Spleen (tissue), 11 donors: ENCODE data around the gene CAMK2G. TPM values are rescaled to one million over a fixed set of nuclear protein-coding genes. Genes with fewer than 3 reads are reported as not detected.

Experiments
- DNase-seq: peaks from one replicate; pipeline ENCODE4 v3.0.0-alpha.2; 2020
- H3K27ac ChIP-seq, 8 donors: fragments of 200-600 bp; sonication (generic) in 7 of 8; 1 replicate in 4 of 8; 2 replicates in 4 of 8; pipeline versions ENCODE4 v1.5.0 to v1.8.0; 2016 to 2021; ENCODE audit warnings: inconsistent platforms in 4 of 8, mild to moderate bottlenecking in 4 of 8, moderate library complexity in 1 of 8
- H3K27me3 ChIP-seq, 7 donors: fragments of 200-600 bp; sonication (generic) in 6 of 7; replicated peaks in 1 of 7; 1 replicate in 4 of 7; 2 replicates in 3 of 7; pipeline versions ENCODE4 v1.5.0 to v1.8.0; 2016 to 2021; ENCODE audit warnings: inconsistent platforms in 3 of 7, mild to moderate bottlenecking in 1 of 7
- H3K36me3 ChIP-seq, 6 donors: fragments of 200-600 bp; sonication (generic) in 5 of 6; 1 replicate in 4 of 6; 2 replicates in 2 of 6; pipeline versions ENCODE4 v1.5.0 to v1.8.0; 2016 to 2021; ENCODE audit warnings: inconsistent platforms in 2 of 6
- H3K4me1 ChIP-seq, 6 donors: fragments of 200-600 bp; sonication (generic) in 5 of 6; 1 replicate in 3 of 6; 2 replicates in 3 of 6; pipeline versions ENCODE4 v1.5.0 to v1.8.0; 2016 to 2021; ENCODE audit warnings: inconsistent platforms in 3 of 6
- H3K4me3 ChIP-seq, 8 donors: fragments of 200-600 bp; sonication (generic) in 7 of 8; 1 replicate in 4 of 8; 2 replicates in 4 of 8; pipeline versions ENCODE4 v1.5.0 to v1.8.0; 2016 to 2021; ENCODE audit warnings: inconsistent platforms in 4 of 8, mild to moderate bottlenecking in 4 of 8, moderate library complexity in 2 of 8
- H3K9me3 ChIP-seq, 8 donors: fragments of 200-600 bp; sonication (generic) in 7 of 8; 1 replicate in 4 of 8; 2 replicates in 4 of 8; pipeline versions ENCODE4 v1.5.0 to v1.8.0; 2016 to 2021; ENCODE audit warnings: inconsistent platforms in 4 of 8
- CTCF ChIP-seq, 11 experiments: fragments of 200-600 bp in 7 of 11; fragments of 450-650 bp in 4 of 11; sonication (generic) in 4 of 11; IDR thresholded peaks in 8 of 11; conservative IDR thresholded peaks in 3 of 11; 1 replicate in 7 of 11; 2 replicates in 4 of 11; pipeline versions ENCODE4 v1.4.0 to v1.8.0; 2016 to 2021; ENCODE audit warnings: antibody characterized with exemption in 11 of 11, inconsistent platforms in 4 of 11, mild to moderate bottlenecking in 1 of 11
- POLR2A ChIP-seq, 3 donors: fragments of 450-650 bp; IDR thresholded peaks; one replicate each; pipeline ENCODE4 v1.5.1; 2017; ENCODE audit warnings: antibody characterized with exemption in 3 of 3, mild to moderate bottlenecking in 1 of 3
- POLR2AphosphoS5 ChIP-seq, 3 donors: sonication (generic); formaldehyde crosslinking; IDR thresholded peaks; one replicate each; pipeline ENCODE4 v1.5.1; 2017; ENCODE audit warnings: antibody characterized with exemption in 3 of 3
- WGBS, 5 donors: extraction: QIAGEN DNeasy Blood & Tissue Kit in 3 of 5; methylation state at CpG; one replicate each; pipeline versions ENCODE4 v1.1.5 to v1.1.7; 2013 to 2018; 5-methylcytosine and 5-hydroxymethylcytosine counted together
- intact Hi-C: fragments of 100-400 bp; cut with DNase I; formaldehyde crosslinking; loops from one replicate; pipeline ENCODE4 v1.15.0; 2023; ENCODE audit warnings: low total_unique reads
- polyA plus RNA-seq, 3 donors: library from polyadenylated mRNA; stranded (reverse); fragments of 200-250 nt; gene quantifications; one replicate each; pipeline ENCODE4 v1.2.1, GENCODE V29; 2013
- total RNA-seq, 7 donors: library from RNA; depleted of rRNA in 3 of 7; stranded (reverse); fragments of >200 nt in 3 of 7; fragmentation: NEBNext Ultra II Directional in 4 of 7; extraction: Animal tissue kit (Norgen Biotek cat#: 25700) in 4 of 7; gene quantifications; one replicate each; pipeline versions ENCODE4 v1.1.0 to v1.2.1, GENCODE V29; 2016 to 2021
- donor health status: healthy with polysubstance abuse.
- donor health status: DM: no; HTN: no; CAD: no; lungs with moderate emphysema.
- donor health status: DM: no; HTN: no; CAD: no.
- donor health status: Bipolar disorder and iron deficiency.
- donor health status: healthy.
- donor health status: DM: no; HTN: no; CAD: no.
- donor health status: DM: yes; HTN: yes; CAD: no.

The CAMK2G gene
- total and polyA plus RNA-seq, 10 donors: 10.4 to 55.2 (median 43.9) TPM

- TF ChIP-seq POLR2AphosphoS5 (IDR thresholded peaks at IDR 0.05): peak in 1 of 3 donors; percentile 53
- TF ChIP-seq POLR2A (IDR thresholded peaks at IDR 0.05): no peak
Measured at GRCh38 chr10:73818402-73818801, 56.0 kb downstream of the CAMK2G start.

GRCh38 chr10:73817826-73818225, 56.5 kb downstream of the CAMK2G start:
- H3K4me3 ChIP-seq: no peak overlapping the region
- peaks cover 0 to 97% (median 54%) of the 10 kb centered on the region in 6 donors for H3K36me3 ChIP-seq
- peak overlapping the region in 4 of 8 donors; percentile 31 to 81 (median 74) for H3K27ac ChIP-seq
- 91 to 96% (median 93%) methylated on average over 5 of the region's 5 CpGs for WGBS, 5 donors
- TF ChIP-seq CTCF (IDR thresholded peaks at IDR 0.05 in 8 of 11, conservative IDR thresholded peaks at IDR 0.05 in 3 of 11): no peak
- no peak for TF ChIP-seq POLR2AphosphoS5 (IDR thresholded peaks at IDR 0.05)
- TF ChIP-seq POLR2A (IDR thresholded peaks at IDR 0.05): no peak
- no peaks in the 10 kb centered on the region for H3K27me3 ChIP-seq
- intact Hi-C loops: no loop called here
- no peak for DNase-seq
- no peaks in the 10 kb centered on the region for H3K9me3 ChIP-seq
- peaks cover 0 to 63% (median 18%) of the 10 kb centered on the region in 6 donors for H3K4me1 ChIP-seq

More at GRCh38 chr10:73818402-73818801, 56.0 kb downstream of the CAMK2G start:
- H3K4me1 ChIP-seq: peaks cover 0 to 61% (median 18%) of the 10 kb centered on the region in 6 donors
- no peak overlapping the region for H3K4me3 ChIP-seq
- no peaks in the 10 kb centered on the region for H3K9me3 ChIP-seq
- no peaks in the 10 kb centered on the region for H3K27me3 ChIP-seq
- WGBS, 5 donors: 66 to 89% (median 80%) methylated on average over 2 to 10 of the region's 10 CpGs
- DNase-seq: peak; percentile 81
- peak overlapping the region in 6 of 8 donors; percentile 31 to 81 (median 58) for H3K27ac ChIP-seq
- intact Hi-C loops: no loop called here
- H3K36me3 ChIP-seq: peaks cover 0 to 97% (median 57%) of the 10 kb centered on the region in 6 donors

GRCh38 chr10:73816917-73817729, 57.2 kb downstream of the CAMK2G start:
- Histone ChIP-seq H3K27ac (peak overlapping the region in 5 of 8 donors; percentile 8 to 81 (median 73)), H3K36me3 (peaks cover 0 to 93% (median 50%) of the 10 kb centered on the region in 6 donors), H3K4me3 (no peak overlapping the region), H3K27me3 (no peaks in the 10 kb centered on the region), H3K4me1 (peaks cover 0 to 71% (median 21%) of the 10 kb centered on the region in 6 donors), H3K9me3 (no peaks in the 10 kb centered on the region)
- DNase-seq: no peak
- 82 to 92% (median 87%) methylated on average over 10 of the region's 10 CpGs for WGBS, 5 donors
- no peak for TF ChIP-seq POLR2AphosphoS5 (IDR thresholded peaks at IDR 0.05)
- no peak for TF ChIP-seq CTCF (IDR thresholded peaks at IDR 0.05 in 8 of 11, conservative IDR thresholded peaks at IDR 0.05 in 3 of 11)
- no peak for TF ChIP-seq POLR2A (IDR thresholded peaks at IDR 0.05)
- intact Hi-C loops: no loop called here

DNA sequence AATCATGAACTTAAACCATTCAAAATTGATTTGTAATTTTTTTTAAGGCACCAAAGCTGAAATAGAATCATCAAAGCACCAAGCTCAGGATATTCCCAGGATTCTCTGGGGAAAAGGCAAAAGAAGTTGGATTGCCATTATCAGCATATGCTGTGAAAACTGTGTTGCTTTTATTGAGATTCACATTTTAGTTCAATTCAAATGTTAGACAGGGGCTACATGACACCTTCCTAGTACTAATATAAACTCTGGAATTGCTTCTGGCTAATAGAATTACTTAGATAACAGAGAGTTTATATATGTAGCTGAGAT, 58.7 kb downstream of the CAMK2G start:
- H3K9me3 ChIP-seq: no peaks in the 10 kb centered on the region
- H3K27ac ChIP-seq: peak overlapping the region in 5 of 8 donors; percentile 14 to 81 (median 73)
- no peak for TF ChIP-seq POLR2AphosphoS5 (IDR thresholded peaks at IDR 0.05)
- H3K27me3 ChIP-seq: no peaks in the 10 kb centered on the region
- no peak overlapping the region for H3K4me3 ChIP-seq
- peaks cover 0 to 79% (median 37%) of the 10 kb centered on the region in 6 donors for H3K36me3 ChIP-seq
- intact Hi-C loops: no loop called here
- no peak for DNase-seq
- peaks cover under 1 to 74% (median 24%) of the 10 kb centered on the region in 6 donors for H3K4me1 ChIP-seq
